GM19324 (cell line): Measurements from ENCODE around the gene NR1D1.

ENCODE experiments used
- ATAC-seq: cut with Tn5 transposase; IDR thresholded peaks from one replicate; pipeline ENCODE4 v1.9.1; 2021; ENCODE audit warnings: mild to moderate bottlenecking, moderate library complexity; ENCODE audit not compliant: unreplicated experiment, low FRiP score

Gene NR1D1

DNA sequence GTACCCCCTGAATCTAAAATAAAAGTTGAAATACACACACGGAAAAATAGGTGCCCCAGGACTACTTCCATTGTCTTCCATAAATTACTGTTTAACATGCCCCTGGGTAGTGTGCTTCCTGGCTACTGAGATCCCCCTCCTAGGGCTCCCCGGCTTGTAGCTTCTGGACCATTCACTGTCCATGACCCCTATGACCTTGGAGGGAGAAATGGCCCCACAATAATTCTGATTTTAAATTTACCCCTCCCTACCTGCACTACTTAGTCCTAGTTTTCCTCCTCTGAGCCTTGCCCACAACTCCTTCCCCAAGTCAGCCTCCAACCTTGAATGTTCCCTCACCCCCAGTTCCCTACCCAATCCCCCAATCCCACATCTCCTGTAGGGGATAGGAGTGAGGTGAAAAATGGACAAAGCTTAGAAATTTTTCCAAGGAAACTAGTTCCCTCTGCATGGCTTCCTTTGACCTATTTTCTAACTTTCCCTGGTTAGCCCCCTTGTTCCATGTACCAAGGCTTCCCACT, 11.9 kb upstream of the NR1D1 start:
- no peak for ATAC-seq

DNA sequence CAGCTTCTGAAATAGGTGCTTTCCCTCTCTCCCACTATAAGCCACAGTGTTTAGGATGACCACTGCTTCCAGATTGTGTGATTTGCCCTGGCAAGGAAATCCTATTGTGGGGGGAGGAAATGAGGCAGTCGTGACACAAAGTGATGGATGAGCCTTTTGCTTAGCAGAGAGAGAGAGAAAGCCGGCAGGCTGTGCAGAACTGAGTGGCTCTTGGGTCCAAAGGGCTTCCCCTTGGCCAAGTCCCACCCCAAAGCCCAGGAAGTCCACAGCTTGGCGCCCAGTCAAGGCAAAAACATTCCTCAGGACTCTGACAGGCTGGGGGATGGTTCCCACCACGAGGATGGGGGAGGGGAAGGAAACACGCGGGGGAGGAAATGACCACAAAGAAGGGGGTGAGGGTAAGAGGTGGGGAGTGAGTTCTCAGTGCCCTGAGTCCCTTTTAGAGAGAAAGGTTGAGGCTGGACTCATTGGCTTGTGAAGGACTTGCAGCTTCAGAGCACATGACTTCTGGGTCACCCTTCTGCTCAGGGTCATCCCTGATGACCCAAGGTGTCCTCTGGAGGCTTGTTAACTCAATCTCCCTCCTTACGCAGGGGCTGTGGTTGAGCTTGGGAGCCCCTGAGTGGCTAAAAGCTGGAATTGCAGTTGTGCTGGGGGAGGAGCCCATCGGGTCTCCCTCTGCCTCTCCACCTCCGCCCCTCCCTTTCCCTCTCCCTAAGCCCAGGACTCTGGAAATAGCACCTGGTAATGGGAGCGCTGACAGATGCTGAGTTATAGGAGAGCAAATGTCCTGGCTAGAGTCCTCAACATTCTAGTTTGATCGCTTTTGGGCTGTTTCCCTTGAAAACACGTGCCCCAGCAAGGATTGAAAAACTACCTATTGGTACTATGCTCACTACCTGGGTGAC, 11.1 kb upstream of the NR1D1 start:
- peak; percentile 40 for ATAC-seq

DNA sequence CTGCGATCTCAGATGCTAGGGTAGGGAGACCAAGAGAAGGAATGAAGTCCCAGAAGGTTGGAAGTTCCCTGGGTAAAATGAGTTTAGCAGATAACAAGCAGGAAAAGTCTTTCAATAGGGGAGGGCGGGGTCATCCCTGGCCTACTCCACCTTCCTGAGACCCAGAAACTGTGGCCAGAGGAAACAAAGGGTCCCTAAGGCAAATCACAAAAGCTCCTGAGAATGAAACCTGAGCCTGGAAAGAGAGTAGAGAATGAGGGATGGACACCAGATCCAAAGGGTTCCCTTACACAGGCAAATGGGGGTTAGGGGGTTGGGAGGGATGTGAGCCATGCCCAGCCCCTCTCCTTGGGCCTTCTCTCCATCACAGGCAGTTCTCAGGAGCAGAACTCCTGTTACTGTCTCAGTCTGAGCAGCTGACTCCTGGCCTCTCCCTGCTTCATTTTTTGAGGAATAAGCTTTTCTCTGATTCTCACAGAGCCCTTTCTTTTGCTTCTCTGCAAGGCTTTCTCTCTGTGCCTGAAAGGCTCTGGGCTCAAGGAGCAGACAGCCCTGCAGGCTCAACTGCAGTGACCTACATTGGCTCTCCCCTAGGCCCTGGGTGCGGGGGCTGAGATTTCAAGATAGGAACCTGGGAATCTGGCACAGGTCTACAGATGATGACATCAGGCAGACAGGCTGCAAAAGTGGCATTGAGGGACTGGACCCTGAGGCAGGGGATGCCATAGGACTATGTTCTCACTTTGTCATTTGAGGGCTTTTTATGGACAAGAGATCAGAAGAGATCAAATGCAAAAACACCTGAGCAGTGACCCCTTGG, 9.8 kb upstream of the NR1D1 start:
- no peak for ATAC-seq

DNA sequence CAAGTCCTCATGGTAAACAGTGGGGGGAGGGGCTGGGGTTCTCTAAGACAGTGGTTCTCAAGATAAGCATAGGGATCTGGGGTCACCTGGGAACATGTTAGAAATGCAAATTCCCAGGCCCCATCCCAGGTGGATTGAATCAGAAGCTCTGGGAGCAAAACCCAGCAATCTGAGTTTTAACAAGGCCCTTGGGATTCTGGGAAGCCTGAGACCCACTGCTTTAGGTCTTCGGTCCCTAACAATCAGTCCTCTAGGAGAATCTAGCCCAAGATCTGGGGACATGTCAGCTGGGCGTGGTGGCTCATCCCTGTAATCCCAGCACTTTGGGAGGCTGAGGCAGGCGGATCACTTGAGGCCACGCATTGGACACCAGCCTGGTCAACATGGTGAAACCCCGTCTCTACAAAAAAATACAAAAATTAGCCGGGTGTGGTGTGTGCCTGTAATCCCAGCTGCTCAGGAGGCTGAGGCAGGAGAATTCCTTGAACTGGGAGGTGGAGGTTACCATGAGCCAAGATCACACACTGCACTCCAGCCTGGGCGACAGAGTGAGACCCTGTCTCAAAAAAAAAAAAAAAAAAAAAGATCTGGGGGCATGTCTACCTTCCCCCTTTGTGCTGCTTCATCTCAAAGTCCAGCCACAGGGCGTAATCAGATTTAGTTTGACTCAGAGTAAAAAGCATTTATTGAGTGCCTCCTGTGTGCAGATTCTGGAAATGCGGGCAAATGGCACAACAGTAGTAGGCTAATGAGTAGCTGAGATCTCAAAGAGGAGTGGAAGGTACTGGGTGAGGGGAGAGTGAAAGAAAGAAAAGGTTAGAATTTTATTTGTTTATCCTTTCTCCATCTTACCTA, 8.8 kb upstream of the NR1D1 start:
- no peak for ATAC-seq

DNA sequence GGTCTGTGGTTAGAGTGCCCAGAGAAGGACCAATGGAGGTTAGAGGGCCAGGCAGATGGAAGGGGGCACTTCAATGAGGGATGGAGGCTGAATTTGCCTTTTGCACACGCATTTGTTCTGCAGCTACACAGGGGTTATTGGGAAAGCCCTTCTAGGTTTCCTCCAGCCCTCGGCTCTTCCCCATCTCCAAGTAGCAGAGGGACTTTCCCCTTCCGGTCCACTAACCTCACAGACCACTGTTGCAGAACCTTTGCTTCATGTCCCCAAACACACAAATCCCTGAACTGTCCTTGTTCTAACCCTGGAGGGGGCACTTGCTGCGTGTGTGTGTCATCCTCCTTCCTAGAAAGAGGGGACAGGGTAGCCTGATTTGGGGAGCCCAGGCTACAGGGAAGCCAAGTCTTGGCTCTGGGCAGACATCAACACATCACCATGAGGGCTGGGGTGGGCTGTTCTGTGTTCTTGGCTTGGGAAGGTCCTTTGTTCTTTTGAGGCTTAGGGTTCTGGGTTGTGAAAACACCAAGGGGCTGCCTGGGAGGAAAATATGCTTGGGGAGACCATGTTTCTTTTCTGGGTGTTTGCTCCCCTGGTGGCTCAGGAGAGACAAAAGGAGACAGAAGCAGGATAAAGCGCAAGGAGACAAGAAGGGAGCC, 7.3 kb upstream of the NR1D1 start:
- no peak for ATAC-seq

DNA sequence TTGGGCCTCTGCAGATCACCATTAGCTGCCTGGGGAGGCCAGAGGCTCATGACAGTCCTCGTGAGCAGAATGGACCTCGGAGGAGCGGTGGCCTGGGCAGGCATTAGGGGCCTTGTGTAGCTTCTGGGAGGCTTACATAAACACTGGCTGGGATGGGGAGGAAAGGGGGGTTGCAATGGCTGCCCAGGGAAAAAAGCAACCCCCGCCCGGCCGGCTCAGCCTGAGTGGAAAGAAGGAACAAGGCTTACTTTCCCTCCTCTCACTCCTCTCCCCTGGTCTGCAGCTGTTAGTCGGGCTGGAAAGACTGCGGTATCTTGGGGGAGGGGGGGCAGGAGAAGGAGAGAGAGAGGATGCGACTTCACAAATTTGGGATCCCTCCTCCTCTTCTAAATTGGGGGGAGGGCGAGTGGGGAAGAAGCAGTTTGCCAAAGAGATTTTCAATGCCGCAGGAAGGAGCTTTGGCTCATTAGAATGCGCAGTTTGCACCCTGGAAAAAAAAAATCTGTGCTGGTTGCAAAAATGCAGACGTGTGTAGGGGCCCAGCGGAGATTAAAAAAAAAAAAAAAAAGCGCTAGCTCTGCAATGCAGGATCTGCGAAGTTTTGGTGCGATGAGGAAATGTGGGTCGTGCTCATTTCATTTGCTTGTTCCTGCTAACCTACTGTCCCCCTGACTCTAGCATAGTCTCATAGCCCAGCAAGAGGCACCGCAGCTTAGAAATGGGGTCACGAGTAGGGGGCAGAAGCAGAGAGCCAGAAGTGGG, 6.6 kb upstream of the NR1D1 start:
- ATAC-seq = no peak

DNA sequence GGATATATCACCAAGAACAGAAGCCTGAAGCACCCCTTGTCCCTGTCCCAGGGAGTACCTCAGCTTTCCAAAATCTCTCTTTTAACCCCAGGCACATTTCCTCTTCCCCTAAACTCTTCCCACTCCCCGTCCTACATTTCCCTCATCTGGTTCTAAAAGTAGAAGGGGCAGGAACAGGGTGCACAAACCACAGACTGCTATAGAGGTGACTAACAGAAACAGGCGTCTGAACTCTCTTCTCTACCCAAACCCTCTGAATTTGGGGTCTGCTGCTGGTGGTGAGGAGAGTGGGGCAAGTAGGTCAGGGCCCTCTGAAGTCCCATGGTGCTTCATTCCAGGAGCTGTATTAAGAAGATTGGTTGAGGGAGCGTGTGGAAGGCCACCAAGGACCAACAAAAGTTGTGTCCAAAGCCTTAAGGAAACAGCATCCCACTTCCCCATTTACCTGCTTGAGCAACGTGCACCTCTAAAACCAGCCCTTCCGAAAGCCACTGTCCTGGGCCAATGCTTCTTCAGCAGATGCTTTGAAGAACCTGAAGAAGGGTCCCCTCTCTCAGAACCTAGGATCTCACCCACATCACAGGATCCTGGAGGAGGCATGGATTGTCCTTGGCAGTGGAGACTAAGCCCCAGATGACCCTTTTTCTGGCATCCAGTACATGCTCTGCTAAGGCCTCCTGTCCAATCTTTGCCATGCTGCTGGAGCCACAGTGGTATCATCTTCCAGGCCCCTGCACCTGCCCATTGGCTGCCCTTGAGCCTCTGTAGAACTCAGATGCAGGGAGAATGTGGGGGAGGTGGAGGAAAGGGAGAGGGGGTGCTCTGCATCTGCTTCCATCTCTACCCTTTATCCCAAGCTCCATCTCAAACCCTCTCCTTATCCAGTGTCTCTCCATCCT, 5.7 kb upstream of the NR1D1 start:
- ATAC-seq = no peak

DNA sequence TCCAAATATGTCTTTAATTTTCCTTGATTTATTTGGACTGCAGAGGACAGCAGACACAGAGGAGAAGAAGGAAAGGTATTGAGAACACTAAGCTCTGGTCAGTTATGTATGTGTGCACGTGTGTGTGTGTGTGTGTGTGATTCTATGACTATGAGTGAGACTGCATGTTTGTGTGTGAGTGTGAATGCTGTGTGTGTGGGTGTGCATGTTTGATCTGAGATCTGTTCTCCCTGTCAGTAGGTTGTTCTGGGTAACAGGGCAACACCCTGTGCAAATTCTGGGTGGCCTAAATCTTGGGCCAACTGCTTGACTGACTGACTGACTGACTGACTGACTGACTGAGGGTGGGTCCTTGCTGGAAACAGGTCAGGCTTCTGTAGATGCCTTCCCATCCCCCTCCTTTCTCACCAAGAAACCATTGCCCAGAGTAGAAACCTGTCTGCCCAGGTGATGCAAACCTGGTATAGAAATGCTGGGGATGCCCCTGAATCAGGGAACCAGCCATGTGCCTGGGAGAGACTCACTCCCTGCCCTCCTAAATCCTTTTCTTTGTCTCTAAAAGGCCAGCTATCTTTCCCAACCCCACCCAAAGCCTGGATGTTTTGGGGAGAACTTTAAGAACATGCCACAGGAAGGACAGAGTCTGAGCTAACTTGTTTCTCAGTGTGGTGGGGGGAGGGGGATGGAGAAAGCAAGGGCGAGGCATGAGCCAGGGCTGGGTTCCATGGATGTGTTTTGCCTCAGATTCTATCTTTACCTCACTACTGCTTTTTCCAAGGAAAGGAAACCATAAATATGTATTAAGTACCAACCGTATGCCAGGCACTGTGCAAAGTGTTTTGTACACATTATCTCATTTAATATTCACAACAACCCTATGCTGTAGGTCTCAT, 4.5 kb upstream of the NR1D1 start:
- ATAC-seq = no peak

DNA sequence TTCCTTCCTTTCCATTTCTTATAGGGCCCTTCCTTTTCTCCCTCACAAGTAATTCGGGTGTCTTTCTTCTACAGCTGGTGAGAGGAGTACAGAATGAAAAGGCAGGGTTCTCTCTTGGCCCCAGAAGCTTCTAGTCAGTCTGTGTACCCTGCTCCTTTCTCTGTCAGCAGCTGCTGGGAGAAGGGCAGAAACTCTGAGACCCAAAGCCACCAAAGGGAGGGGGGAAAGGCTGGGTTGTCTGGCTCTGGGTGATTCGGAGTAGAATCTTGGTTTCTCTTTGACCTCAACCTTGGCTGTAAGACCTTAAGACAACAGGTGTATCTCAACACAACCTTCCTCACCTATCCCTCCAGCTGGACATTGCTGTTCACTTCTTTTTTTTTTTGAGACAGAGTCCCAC, 3.3 kb upstream of the NR1D1 start:
- no peak for ATAC-seq

DNA sequence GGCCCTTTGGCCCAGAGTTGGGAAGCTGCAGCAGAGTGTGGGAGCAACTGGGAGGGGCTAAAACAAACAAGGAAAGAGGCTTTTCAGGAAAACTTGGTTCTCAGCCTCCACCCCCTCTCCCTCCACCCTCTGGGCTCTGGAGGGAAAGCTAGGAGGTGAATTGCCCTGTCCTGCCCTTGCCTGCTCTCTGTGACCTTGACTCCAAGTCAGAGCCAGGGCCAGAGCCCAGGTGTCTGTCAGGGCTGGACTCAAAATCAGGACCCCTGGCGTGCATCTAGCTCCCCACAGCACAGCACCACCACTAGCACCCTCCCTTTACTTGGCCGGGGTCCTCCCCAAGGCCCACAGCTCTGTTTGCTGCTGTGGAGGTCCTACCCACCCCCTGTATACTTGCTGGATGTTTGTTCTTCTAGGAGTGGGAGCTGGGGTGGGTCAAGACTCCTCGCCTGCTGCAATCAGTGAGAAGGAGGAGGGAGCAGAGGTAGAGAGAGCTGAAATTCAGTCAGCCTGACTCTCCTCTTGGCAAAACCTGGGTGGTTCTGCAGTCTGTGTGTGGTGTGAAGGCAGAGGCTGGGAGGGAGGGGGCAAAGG, 2.8 kb upstream of the NR1D1 start:
- no peak for ATAC-seq

DNA sequence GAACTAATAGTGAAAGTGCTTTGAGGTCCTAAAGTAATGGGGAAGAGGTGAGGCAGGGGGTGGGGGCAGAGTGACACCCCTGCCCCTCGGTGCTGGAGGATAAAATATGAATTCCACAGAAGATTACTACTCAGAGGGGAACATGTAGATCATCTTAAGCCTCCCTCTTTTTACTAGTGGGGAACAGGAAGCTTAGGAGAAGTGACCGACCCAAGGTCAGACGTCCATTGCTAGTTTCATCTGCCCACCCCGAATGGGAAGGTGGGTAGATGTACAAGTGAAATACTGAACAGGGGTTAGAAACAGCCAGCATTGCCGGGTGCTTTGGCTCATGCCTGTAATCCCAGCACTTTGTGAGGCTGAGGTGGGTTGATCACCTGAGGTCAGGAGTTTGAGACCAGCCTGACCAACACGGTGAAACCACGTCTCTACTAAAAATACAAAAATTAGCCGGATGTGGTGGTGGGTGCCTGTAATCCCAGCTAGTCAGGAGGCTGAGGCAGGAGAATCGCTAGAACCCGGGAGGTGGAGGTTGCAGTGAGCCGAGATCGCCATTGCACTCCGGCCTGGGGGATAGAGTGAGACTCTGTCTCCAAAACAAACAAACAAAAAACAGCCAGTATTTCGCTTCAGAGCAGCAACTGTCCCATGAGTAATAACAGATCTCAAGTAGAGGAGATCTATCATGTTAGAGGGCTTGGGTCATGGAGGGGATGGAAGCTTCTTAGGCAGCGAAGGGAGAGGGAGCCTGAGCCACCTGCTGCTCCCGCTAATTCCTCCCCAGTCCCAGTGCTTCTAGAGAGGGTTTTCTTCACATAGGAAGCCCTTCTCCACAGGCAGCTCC, 1.2 kb upstream of the NR1D1 start:
- ATAC-seq = no peak

DNA sequence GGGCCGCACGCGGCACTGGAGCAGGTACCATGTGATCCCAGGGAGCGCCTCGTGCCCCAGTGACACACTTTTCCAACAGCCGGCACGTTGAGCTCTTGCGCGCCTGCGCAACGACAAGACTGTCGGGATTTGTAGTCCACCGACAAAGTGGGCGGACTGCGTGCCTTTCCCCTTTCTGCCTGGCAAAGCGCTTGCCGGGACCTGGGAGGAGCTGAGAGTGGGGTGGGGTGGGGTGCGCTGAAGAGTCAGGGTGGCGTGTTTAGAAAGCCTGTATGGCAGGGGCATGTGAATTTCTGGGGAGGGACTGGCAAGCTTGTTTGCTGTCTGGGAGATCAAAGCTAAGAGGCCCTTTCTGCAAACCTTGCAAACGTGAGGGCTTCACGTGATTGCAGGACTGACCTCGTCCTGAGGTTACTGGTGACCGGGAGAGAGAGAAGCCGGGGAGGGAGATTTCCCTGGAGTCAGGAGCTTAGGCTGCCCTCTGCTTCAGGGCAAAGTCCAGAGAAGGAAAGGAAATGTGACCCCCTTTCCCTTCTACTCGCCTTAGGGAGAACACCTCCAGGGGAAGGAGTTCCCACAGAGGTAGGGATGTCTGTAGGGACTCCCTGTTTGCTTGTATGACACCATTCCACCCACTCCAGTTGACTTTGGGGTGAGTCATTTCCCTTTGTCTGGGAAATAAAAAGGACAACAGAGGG, 429 bp upstream of the NR1D1 start:
- ATAC-seq = peak; percentile 28

DNA sequence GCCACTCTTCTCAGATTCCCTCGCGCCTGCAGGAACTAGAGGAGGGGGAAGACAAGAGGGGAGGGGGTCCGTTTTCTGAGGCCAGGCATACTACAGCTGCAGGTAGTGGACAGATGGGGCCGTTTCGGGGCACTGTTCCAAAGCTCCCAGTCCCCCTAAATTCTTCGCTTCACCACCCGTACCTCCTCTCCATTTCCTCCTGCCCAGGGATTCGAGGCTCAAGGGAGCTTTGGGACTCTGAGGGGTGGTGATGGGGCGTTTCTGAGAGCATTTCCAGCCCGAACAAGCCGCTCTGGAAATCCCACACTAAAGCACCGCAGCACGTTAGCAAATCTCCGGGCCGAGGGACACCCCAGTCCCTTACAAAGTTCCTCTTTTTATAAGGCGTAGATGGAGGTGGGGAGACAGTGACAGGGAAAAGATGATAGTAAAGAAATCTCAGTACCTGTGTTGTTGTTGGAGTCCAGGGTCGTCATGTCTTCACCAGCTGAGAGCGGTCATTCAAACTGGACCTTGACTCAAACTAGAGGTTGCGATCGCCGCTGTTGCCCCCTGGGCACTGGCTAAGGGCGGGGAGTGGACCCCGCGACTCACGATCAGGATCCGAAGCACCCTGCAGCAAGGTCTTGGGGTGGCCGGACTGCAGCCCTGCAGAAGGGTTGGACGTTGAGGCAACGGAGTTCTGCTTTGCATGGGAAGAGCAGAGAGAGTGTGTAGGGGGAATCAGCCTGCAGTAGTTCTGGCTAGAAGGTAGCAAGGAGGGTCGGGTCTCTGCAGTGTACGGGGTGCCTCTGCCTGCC, 570 bp downstream of the NR1D1 start:
- no peak for ATAC-seq

DNA sequence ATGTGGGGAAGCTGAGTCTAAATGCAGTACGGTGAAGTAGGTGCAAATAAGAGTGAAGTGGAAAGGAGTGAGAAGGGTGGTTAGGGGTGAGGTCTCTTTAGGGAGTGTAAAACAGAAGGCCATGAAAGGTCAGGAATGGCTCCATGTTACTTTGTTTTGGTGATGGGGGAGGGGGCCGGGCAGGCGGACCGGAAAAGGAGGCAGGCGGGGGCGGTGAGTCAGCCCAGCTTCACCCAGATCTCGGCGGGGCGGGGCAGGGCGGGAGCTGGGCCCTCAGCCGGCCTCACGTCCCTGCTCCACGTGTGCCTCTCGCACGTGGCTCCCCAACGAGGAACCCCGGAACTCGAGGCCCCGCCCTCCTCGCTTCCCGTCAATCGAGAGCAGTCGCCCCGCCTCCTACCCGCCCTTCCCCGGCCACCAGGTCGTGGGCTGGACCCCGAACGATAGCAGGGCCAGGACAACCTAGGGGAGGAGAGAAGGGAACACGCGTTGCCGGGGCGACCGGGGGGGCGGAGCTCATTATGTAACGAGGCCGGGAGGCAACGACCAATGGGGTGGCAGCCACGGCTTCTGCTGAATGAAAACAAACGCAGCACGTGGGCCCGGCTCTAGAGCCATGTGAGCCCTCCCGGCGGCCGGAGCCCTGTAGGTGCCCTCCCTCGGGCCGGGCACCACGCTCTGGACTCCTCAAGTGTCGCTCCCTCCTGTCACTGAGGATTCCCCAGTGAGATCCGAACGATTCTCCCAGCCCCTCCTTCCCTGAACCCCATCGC, 1.4 kb downstream of the NR1D1 start:
- peak; percentile 72 for ATAC-seq
